VCaP (cell line): ENCODE results near the gene TMEM89.

Source experiments
- H3K27ac ChIP-seq: fragments of 450-650 bp; 2 replicates; pipeline ENCODE4 v1.5.1; 2017
- CTCF ChIP-seq: fragments of 450-650 bp; conservative IDR thresholded peaks from 2 replicates; pipeline ENCODE4 v1.5.1; 2017; ENCODE audit warnings: mild to moderate bottlenecking, moderate library complexity

Gene TMEM89

GRCh38 chr3:48576647-48577046, 44.9 kb downstream of the TMEM89 start:
- no peak for TF ChIP-seq CTCF
- no peak overlapping the region for H3K27ac ChIP-seq

- no peak overlapping the region for H3K27ac ChIP-seq
- TF ChIP-seq CTCF: no peak
These were observed 46.2 kb downstream of the TMEM89 start for GRCh38 chr3:48575366-48575765.

- H3K27ac ChIP-seq: no peak overlapping the region
- no peak for TF ChIP-seq CTCF
These were observed 47.5 kb downstream of the TMEM89 start for GRCh38 chr3:48573973-48574585.

- H3K27ac ChIP-seq: no peak overlapping the region
- TF ChIP-seq CTCF: no peak
These were observed 49.1 kb downstream of the TMEM89 start for GRCh38 chr3:48572517-48572916.

GRCh38 chr3:48571938-48572337, 49.6 kb downstream of the TMEM89 start:
- no peak for TF ChIP-seq CTCF
- no peak overlapping the region for H3K27ac ChIP-seq
